NCI-H146 (cell line): Measurements from ENCODE around the gene TNPO3.

Experiments used
- DNase-seq: peaks from one replicate; lab custom pipeline; 2025; lab: John Stamatoyannopoulos, UW

TNPO3 gene

DNA sequence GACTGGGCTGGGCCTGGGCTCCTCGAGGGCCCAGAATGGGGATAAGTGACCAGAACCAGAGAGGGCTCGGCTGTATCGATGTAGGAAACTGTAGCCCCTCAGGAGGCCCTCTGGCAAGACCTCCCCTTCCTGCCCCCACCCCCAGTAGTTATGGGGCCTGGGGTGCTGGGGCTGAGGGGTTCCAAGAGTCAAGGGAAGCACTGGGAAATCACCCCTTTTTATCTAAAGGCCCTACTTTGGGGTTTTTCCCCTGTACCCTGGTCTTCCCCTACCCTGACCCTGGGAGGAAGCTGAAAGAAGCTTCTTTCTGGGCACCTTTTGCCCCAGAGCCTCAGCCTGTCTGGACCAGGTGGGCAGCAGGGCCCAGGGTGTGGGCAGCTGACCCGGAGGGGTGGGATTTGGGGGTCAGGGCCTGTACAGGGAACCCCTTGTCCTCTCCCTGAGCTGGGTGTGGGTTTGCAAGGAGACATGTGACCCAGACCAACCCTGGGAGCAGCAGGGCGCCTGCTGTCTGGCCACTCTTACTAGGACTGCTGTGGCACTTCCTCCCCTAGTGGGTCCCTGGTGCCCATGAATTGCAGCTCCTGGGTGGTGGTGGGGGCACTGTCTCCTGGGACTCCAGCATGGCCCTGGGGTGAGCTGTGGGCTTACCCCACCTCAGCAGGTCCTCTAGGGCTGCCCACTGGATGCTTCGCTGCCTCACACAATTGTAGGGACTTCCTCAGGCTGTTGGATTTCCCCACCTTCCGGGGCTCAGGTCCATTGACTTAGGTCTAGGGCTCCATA lies 115.6 kb downstream of the TNPO3 start:
- DNase-seq, result no peak

DNA sequence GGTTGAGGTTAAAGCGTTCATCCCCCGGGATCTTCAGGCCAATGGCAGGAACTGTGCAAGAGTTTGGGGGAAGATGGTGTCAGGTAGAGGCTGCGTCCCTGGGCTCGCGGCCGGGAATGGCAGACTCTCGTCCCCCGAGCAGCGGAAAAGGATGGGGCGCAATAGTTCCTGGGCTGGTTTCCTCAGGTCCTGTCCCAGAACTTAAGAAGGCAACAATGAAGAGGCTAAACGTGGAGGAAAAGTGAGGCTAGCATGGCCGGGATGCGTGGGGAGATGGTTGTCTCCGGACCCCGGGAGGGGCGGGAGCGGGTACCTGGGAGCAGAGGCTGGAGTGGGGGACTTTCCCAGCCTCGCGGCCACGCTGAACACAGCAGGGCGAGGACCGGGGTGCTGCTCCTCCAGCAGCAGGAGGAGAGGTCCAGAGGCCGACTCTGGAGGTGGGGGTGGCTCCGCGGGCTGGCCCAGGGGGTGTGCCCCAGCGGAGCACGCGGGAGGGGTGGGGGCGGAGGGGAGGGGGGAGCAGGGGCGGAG lies 116.3 kb downstream of the TNPO3 start:
- DNase-seq, result peak; percentile 34

DNA sequence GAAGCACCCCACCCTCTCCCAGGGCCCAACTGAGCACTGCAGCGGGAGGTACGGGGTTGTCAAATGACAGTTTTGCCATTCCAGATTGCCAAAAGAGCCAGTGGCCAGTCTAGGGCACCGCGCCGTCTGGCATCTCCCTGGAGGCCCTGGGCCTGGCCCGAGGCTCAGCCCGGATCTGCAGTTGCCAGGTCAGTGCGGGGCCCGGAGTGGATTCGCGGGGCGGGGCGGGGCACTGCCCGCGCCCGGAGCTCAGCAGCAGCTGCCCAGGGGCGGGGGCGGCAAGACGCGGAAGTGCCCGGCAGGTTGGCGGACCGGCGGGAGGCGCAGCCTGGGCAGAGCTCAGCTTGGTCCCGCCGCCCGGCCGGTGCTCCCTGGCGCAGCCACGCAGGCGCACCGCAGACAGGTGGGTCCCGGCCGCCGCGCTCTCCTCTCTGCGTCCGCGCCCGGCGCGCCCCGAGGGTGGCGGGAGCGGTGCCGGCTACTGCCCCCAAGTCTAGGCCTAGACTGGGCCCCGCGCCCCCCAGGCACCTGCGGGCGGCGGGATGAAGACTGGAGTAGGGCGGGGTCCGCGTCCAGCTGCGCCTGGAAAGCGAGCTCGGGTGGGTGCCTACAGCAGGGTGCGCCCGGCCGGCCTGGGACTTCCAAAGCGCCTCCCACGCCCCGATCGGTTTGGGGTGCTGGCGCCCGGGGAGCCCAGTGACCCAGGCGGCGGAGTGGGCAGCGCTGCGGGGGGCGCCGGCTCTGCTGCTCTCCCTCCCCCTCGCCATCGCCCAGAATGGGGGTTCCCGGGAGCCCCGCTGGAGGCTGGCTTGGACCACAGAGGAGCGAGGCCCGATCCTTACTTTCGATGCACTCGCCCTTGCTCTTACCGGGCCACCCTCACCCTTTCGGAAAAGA lies 117.0 kb downstream of the TNPO3 start, which contains the start of gene IRF5:
TSS of gene IRF5 (plus strand) at position 281 of the 897 bp plus-strand sequence. CDS start 4,155 bp downstream, outside the sequence.
- DNase-seq, result peak; percentile 70

DNA sequence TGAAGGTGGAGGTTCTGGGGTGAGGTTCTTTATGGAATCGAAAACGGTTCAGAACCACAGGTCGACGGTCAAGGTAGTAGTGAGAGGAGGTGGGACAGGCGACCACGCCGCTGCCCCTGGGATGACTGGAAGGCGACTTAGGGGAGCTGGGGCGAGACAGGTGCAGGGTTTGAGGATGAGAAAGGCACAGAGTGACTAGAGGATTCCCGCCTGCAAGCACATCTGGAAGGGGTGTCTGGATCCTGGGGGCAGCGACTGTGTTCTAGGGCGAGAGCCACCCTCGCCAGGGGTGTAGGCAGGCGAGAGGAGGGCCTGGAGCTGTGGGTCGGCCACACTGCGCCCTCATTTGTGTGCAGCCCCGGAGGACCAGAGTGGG lies 117.7 kb downstream of the TNPO3 start:
- no peak for DNase-seq

DNA sequence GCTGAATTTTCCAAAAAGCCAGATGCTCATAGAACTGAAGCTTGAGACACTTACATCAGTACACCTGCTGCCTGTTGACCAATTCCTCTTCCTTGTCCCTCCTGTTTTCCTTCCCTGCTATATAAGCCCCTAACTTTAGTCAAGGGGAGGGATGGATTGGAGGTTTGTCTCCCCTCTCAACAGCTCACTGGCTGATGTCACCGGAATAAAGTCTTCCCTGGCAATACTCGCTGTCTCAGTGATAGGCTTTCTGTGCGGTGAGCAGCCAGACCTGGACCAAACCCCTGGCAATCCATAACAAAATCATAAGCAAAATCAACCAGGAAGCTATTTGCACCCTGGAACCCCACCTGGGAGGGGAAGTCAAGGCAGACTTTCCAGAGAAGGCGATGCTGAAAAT lies 118.1 kb downstream of the TNPO3 start:
- DNase-seq, result no peak

DNA sequence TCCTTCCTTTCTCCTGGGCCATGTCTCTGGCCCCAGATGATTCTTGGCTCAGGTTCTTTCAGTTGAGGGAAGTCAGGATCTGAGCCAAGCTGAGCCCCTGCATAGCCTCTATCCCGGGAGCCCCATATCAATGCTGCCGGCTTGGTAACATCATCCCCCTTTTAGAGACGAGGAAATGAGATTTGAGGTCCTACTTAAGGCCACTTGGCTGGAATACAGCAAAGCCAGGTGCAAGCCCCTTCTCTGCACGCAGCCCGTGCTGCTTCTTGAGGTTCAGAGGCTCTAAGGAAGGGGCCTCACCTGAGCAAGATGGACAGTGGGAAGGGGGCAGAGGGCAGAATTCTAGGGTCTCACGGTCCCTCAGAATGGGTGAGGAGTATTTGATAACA lies 119.6 kb downstream of the TNPO3 start:
- DNase-seq, result no peak

DNA sequence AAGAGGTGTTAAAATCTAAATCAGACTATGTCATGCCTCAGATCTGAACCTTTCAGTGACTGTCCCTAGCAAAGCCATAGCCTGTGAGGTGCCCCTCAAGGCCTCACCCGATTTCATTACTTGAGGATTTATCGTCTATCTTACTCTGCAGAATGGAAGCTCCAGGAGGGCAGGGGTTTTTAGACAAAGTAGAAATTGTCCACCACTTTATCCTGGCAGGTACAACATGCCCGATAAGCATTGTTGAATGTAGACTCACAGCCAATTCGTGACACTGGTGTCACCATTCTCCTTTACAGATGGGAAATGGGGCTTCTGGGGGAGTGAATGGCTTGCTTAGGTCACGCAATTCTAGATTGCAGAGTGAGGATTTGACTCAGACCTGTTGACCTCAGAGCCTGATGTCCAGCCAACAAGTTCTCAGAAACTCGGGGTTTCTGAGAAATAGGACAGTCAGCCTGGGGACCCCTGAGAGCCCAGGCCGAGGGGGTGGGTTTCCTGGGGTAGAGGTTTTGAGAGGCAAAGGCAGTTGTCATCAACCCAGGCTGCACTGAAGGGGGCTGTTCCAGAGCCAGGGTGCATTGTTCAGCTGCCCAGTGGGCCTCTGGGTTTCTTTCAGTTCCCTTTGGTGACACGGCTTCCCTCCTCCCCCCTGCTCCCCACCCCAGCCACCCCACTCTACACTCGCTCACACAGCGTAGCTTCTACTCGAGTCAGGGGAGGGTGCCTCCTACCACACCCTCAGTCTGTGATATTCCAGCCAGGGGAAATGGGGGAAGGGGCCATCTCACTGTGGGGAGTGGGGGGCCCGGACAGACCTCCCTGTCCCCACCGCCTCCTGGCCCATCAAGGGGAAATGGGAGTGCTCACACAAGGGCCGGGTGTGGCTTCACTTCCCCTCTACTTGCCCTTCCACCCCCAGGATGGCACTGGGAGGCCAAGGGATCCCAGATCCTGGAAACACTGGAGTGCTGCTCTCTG lies 120.3 kb downstream of the TNPO3 start:
- DNase-seq, result no peak

DNA sequence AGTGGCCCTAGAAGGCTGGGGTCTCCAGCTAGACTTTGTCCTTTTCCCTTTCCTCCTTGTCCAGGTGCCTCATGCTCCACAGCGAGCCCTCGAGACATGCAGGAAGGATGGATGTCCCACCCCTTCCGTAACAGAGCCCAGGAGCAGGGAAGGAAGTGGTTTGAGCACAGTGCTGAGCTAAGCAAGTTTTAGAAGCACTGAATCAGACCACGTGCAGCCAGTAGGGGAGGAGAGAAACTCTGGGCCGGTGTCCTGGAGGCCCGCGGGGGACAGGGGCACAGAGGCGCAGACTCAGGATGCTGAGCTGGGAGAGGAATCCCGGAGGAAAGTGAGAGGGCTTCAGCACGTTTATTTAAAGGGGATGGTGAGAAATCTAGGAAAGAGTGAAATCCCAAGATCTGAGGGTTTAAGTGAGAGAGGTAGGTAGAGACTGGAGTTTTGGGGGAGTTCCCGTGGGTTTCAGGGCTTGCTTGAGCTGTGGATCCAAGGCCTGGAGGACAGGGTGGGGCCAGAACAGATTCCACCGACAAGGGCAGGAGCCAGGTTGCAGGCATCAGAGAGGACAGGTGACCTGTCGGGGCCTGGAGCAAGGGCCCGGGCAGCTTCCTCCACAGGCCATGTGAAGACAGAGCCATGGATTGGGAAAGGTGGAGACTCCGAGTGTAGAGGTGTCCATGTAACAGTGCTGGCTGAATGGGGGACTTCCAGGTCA lies 121.6 kb downstream of the TNPO3 start:
- DNase-seq, result no peak

DNA sequence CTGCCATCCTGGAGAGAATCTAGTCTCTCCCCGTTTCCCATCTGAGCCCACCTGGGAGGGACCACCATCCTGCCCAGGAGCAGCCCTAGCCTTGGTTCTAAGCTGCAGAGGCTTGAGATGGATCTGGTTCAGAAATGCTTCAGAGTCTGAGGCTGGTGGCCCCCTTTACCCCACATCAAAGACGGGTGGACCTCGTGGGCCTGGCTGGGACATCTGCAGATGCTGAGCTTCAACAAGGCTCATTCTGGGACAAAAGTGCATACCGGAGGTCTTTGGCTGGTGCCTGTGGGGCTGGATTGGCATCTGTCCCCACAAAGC lies 122.1 kb downstream of the TNPO3 start:
- no peak for DNase-seq

DNA sequence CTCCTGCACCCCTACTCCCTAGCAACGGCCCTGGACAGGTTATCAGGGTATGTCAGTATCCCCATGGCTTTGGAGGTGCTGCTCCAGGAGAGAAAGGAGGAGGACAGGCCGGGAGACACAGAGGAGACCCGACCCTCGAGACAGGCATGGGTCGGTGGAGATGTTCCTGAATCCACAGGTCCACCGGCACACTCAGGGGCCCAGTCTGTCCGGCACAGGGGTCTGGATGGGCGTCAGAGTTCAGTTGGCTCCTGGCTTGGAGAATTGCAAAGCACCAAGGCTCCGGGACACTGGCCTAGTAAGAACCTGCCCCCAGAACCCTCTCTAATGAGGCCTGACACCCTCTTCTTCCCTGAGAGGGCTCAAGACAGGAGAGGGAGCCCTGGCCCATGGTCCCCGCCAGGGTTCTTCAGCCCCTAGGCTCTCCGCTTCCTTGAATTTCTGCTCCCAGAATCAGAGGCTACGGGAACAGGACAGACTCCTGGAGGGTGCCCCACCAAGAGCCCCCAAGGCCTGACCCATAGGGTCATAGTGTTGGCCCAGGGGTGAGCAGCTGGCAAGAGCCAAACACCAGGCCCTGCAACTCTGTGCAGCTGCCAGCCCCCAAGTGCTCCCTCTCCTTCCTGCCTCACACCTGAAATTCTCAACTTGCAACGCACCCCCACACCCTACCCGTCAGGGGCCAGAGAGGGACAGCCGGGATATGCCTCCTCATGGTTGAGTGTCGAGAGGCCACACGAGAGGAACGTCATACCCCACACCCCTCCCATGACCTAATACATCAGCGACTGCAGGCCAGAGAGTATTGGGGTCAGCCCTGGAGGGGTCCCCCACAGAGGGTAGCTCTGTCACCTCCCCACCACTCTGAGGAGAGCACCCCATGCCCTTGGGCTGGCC lies 122.7 kb downstream of the TNPO3 start:
- DNase-seq, result no peak

DNA sequence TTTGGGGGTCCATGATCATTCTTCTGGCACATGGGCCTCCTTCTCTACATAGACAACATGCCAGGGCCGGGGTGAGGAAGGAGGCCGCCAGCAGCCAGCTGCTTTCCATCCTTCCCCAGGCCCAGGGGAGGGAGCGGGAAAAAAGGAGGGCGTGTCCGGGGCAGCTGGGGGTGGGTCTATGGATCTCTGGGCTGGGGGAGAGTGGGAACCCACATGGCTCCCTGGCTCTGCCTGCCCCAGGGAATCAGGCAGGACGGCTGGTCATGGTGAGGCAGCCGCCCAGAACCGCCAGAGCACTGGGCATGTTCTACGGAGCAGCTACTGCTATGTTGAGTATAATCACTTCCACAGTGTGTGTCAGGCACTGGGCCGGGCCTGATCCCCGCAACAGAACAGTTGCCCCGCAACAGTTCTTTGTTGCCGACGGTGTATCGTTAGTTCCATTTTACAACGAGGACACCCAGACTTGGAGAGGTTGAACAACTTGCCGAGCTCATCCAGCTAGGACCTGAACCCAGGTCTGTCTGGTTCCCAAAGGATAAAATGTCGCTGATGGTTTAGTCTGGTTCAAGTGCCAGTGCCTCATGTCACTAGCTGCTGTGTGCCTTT lies 123.6 kb downstream of the TNPO3 start:
- no peak for DNase-seq

DNA sequence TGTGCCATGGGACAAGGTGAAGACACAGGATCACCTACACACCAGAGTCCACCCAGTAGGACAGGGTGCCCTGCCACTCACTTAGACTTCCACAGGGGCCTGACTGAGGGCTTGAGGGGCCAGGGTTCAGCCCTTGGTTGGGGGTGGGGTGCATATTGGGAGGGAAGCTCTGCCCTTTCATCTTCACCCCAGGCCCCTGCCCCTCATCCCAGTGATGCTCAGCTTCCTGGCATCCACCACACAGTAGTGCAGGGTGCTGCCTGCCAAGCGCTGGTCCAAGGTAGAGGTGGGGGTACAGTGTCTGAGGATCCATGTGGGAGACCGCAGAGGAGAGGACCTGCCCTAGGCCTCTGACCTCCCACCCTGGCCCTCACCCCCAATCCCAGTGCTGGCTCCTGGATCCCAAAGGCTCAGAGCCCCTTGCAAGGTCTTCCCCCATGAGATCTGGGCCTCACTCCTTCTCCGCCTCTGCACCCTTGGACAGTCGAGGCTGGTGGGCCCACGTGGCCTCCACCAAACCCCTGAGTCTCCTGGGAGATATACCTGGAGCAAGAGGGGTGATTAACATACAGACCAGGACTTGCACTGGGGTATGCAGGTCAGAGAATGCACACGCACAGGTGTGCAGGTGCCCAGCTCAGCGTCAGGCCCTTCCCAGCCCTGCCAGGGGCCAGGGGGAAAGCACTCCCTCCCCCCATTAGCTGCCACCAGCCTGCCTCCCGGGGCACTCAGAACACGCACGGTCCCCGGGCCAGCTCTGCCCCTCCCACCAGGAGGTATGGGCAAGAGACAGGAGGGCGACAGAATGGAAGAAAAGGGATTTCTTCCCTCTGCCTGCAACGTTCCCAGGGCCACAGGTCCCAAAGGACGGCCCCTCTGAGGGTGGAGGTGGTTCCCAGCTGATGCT lies 125.8 kb downstream of the TNPO3 start:
- DNase-seq, result no peak

DNA sequence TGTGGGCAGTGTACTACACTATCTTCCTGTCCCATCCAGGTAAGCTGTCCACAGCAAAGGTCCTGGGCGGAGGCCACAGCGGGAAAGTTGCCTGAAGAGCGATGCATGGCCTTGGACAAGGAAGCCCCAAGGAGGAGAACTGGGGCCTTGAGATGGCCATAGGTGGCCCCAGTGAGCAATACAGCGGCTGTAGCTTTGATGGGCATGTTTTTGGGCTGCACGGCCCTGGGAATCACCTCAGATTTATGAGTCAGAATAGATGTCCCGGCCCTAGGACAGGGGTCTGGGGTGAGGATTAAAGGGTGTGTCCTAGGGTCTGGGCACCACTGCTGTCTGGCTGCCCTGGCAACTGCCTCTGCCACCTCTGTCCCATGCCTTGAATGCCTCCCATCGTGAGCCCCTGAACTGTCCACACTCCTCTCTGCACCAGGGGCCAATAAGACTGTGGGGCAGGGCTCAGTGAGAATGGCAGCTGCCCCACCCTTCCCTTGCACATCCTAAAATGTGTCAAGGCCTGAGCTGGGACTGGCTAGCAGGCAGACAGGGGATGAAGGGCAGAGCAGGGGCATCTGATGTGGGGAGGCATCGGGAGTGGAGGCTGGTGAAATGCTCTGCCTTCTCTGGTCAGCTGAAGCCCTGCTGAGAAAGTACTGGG lies 126.6 kb downstream of the TNPO3 start:
- no peak for DNase-seq

DNA sequence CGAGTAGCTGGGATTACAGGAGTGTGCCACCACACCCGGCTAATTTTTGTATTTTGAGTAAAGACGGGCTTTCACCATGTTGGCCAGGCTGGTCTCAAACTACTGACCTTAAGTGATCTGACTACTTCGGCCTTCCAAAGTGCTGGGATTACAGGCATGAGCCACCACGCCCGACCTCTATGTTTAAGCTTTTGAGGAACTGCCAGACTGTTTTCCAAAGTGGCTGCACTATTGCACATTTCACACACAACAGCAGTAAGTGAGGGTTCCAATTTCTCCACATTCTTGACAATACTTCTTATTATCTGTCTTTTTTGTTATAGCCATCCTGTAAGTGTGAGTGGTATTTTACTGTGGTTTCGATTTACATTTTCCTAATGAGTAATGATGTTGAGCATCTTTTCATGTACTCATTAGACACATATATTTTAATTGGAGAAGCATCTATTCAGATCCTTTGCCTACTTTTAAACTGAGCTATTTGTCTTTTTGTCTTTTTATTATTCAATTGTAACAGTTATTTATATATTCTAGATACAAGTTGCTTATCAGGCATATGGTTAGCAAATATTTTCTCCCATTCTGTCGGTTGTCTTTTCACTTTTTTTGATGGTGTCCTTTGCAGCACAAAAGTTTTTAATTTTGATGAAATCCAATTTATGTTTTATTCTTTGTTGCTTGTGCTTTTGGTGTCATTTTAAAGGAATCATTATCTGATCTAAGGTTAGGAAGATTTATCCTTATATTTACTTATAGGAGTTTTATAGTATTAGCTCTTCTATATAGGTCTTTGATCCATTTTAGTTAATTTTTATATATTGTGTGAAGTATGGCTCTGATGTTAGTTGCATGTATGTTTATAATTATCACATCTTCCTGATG lies 130.0 kb downstream of the TNPO3 start:
- no peak for DNase-seq

DNA sequence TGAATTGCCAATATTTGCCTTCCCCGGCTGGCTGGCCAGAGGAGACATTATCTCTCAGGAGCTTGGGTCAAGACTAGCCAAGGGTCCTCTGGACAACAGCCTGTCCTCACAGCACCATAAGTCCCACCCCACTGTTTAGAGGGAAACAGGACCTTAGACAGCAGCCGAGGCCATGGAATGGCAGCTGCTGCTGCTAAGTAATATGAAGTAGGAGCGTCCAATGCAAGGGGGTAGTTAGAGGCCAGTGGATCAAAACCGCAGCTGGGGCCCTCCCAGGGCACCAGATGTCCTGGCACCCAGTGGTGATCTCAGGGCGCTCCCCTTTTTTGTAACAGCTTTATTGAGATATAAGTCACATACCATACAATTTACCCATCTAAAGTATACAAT lies 131.5 kb downstream of the TNPO3 start:
- no peak for DNase-seq

DNA sequence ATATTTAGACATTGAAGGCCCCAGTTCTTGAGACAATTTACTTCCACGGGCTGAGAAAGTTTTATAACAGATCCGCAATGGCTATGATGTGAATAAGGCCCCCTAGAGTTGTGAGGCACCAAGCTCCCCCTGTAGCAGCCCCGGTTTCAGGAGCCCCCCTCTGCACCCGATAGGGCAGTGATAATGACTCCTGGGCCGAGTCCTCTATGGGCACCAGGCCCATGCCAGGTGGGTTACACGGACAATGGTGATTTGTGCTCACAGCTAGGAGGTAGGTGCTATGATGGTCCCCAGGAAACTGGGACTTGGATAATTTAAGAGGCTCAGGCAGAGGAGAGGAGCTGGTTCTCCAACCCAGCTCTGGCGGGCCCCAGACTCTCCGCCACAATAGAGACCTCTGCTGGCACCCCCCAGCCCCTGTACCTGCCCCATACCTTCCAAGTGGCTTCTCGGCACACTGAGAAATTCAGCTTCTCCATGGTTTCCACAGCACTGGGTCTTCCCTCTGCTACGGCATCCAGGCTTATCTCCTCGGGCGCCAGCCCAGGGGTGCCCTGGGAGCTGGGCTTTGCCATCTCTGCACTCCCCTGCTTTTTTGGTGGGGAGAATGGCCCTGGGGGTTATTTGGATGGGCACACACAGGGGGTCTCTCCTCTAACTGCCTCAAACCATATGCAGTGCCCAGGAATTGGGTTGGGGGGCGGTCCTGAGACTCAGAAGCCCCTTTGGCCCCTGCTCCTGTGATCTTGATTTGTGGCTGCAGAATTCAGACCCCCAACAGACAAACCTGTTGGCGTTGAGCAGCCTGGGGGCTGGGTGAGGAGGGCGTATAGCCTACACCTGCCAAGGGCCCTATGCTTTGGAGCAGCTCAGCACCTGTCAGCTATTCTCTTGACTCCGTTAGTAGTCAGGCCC lies 132.2 kb downstream of the TNPO3 start:
- peak; percentile 69 for DNase-seq
